Mucosa of stomach (tissue), 1 donor: ENCODE results near the gene OR5H2.

Source experiments
- H3K27me3 ChIP-seq: one replicate; pipeline ENCODE4 v1.7.0; 2013; ENCODE audit warnings: mild to moderate bottlenecking, low read length; ENCODE audit not compliant: control insufficient read depth, insufficient read depth
- H3K36me3 ChIP-seq: one replicate; pipeline ENCODE4 v1.7.0; 2013; ENCODE audit warnings: low read length; ENCODE audit not compliant: control insufficient read depth, insufficient read depth
- H3K4me1 ChIP-seq: one replicate; pipeline ENCODE4 v1.7.0; 2013; ENCODE audit warnings: mild to moderate bottlenecking, low read length; ENCODE audit not compliant: control insufficient read depth, insufficient read depth
- H3K4me3 ChIP-seq: one replicate; pipeline ENCODE4 v1.7.0; 2013; ENCODE audit warnings: low read length
- H3K9ac ChIP-seq: one replicate; pipeline ENCODE4 v1.7.0; 2013; ENCODE audit warnings: mild to moderate bottlenecking, low read length, moderate library complexity
- H3K9me3 ChIP-seq: one replicate; pipeline ENCODE4 v1.7.0; 2013; ENCODE audit warnings: mild to moderate bottlenecking, low read length, moderate library complexity; ENCODE audit not compliant: control insufficient read depth
- donor health status: Pancreatic carcinoma.

OR5H2 gene

GRCh38 chr3:98290916-98291315, 8.6 kb downstream of the OR5H2 start:
- no peaks in the 10 kb centered on the region for H3K36me3 ChIP-seq
- H3K27me3 ChIP-seq, result no peaks in the 10 kb centered on the region
- no peak overlapping the region for H3K4me3 ChIP-seq
- H3K4me1 ChIP-seq, result no peaks in the 10 kb centered on the region
- no peaks in the 10 kb centered on the region for H3K9me3 ChIP-seq
- no peak overlapping the region for H3K9ac ChIP-seq

DNA sequence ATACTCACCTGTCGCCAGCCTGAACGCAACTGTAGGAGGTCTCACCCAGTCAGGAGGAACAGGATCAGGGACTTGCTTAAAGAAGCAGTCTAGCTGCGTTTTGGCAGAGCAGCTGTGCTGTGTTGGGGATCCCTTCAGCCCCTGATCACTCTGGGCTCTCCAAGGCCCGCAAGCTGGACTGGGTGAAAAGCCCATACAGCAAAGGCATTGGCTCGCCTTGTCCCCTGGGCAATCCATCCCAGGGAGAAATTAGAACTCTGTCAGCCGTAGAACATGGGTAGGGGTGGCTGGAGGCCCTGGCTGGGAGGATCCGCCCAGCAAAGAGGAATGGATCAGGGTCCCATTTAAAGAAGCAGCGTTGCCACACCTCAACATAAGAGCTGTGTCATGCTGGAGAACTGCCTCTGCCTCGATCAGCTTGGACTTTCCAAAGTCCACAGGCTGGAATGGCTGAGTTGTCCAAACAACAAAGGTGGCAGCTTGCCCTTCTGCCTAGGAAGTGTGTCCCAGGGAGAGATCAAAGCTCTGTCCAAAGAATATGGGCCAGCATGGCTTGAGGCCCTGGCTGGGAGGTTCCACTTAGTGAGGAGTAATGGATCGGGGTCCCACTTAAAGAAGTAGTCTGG, 9.1 kb downstream of the OR5H2 start:
- H3K4me3 ChIP-seq, result no peak overlapping the region
- no peaks in the 10 kb centered on the region for H3K9me3 ChIP-seq
- no peaks in the 10 kb centered on the region for H3K36me3 ChIP-seq
- H3K27me3 ChIP-seq, result no peaks in the 10 kb centered on the region
- no peaks in the 10 kb centered on the region for H3K4me1 ChIP-seq
- no peak overlapping the region for H3K9ac ChIP-seq

DNA sequence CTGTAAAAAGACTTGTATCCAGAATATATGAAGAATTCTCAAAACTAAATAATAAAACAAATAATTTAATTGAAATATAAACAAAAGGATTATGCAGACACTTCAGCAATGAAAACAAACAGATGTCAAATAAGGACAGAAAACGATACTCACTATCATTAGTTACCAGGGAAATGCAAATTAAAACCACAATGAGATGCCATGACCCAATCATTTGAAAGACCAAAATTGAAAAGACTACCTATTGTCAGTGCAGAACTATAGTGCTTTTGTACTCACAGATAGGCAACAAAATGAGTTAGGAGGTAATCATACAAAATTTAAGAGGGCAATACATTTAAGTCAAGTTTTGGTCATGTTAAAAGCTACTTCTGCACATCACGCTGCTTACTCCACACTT, 39.8 kb downstream of the OR5H2 start:
- Histone ChIP-seq H3K36me3 (no peaks in the 10 kb centered on the region), H3K9ac (no peak overlapping the region), H3K27me3 (no peaks in the 10 kb centered on the region), H3K9me3 (no peaks in the 10 kb centered on the region), H3K4me1 (no peaks in the 10 kb centered on the region), H3K4me3 (no peak overlapping the region)

DNA sequence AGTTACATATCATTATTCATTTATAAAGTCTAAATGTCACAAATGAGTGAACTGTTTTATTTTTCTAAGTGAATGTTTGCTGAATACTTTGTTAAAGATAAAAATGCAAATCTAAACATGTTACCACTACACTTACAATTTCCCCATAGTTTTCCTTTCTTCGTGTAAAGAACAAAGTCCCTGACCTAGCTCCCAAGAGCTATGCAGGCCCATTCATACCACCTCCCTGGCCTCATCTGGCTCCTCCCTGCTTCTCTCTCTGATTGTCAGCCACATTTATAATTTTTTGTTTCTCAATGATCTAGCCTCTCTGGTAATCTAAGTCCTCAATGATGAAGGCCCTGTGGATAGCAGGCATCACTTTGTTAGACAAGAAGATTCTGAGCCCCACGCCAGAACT, 40.4 kb downstream of the OR5H2 start:
- H3K4me3 ChIP-seq, result no peak overlapping the region
- H3K9me3 ChIP-seq, result no peaks in the 10 kb centered on the region
- no peaks in the 10 kb centered on the region for H3K27me3 ChIP-seq
- H3K36me3 ChIP-seq, result no peaks in the 10 kb centered on the region
- no peak overlapping the region for H3K9ac ChIP-seq
- no peaks in the 10 kb centered on the region for H3K4me1 ChIP-seq

DNA sequence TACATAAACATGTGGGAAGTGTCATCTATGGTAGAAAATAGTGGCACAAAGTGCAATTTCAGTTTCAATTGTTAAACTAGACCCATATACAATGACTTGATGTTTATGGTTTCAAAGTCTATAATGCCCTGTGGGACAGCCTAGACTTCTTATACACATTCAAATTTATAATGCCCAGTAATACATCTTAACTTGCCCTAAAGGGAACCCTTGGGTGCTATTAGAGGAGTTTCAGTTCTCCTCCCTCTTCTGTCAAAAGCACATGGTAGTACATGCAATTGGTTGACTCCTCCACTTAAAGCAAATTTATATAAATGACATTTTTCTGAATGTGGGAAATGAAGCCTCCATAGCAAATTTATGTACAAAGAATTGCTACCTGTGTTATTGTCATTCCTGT, 41.1 kb downstream of the OR5H2 start:
- Histone ChIP-seq H3K4me3 (no peak overlapping the region), H3K9me3 (no peaks in the 10 kb centered on the region), H3K9ac (no peak overlapping the region), H3K27me3 (no peaks in the 10 kb centered on the region), H3K36me3 (no peaks in the 10 kb centered on the region), H3K4me1 (no peaks in the 10 kb centered on the region)

GRCh38 chr3:98325055-98325454, 42.8 kb downstream of the OR5H2 start:
- Histone ChIP-seq H3K4me1 (no peaks in the 10 kb centered on the region), H3K9ac (no peak overlapping the region), H3K36me3 (no peaks in the 10 kb centered on the region), H3K27me3 (no peaks in the 10 kb centered on the region), H3K9me3 (no peaks in the 10 kb centered on the region), H3K4me3 (no peak overlapping the region)

- H3K4me3 ChIP-seq, result no peak overlapping the region
- no peaks in the 10 kb centered on the region for H3K36me3 ChIP-seq
- no peaks in the 10 kb centered on the region for H3K4me1 ChIP-seq
- H3K9me3 ChIP-seq, result no peaks in the 10 kb centered on the region
- no peak overlapping the region for H3K9ac ChIP-seq
- H3K27me3 ChIP-seq, result no peaks in the 10 kb centered on the region
Measured at GRCh38 chr3:98326105-98326893, 44.0 kb downstream of the OR5H2 start.

DNA sequence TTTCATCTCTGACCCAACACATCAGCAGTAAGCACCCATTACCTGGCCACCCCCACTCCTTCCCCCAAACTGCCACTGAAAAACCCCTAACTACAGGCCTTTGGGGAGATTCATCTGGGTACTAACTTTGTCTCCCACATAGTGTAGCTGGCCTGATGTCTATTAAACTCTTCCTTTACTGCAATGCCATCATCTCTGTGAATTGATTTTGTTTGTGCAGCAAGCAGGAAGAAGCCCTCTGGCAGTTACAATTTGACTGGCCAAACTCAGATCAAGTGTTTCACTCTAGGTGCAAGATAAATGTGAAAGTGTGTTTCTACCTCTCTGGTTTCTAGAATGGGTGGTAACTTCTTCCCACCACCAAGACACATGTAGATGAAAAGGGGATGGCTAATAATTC, 44.6 kb downstream of the OR5H2 start:
- H3K9ac ChIP-seq, result no peak overlapping the region
- no peaks in the 10 kb centered on the region for H3K27me3 ChIP-seq
- H3K4me1 ChIP-seq, result no peaks in the 10 kb centered on the region
- no peak overlapping the region for H3K4me3 ChIP-seq
- no peaks in the 10 kb centered on the region for H3K36me3 ChIP-seq
- no peaks in the 10 kb centered on the region for H3K9me3 ChIP-seq

DNA sequence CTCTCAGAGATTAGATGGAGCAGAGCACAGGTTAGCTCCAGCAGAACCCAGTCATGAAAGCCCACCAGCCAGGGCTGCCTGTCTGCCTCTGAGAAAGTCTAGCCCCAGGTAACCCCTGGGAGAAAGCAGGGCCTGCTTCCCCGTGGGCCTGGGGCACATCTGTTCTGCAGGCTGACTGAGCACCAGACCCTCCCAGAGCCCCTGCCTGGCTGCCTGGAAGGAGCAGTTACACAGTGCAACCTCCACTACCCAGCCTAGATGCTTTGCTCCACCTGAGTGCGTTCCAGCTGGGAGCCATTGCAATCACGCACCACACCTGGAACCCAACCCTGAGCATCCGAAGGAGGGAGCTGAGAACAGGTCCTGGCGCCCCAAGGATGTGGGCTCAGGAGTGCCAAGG, 46.6 kb downstream of the OR5H2 start:
- H3K4me1 ChIP-seq, result no peaks in the 10 kb centered on the region

DNA sequence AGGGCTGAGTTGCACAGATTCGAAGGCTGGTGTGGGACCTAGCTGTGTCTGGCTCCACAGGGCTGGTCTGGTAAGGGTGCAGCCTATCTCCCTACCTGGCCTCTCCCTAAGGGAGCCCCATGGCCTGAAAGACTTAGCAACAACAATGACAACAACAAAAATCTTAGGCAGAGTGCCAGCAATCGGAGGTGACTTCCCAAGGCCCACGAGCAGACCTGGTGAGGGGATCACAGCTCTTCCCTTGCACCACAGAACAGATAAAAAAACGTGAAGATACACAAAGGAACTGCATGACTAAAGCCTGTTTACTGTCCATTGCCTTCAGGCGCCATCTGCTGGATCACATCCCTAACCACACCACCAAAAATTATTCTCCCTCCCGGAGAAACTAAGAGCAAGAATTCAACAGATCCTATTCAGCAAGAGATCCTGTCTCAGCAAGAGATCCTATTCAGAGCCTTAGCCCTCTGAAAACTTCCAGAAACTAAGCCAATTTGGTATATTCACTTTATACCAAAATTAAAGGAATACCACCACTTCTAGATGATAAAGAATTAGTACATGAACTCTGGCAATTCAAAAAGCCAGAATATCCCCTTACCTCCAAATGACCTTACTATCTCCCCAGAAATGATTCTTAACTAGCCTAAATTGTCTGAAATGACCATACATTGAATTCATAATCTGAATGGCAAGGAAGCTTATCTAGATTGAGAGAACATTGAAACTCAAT, 47.3 kb downstream of the OR5H2 start:
- no peak overlapping the region for H3K9ac ChIP-seq
- H3K36me3 ChIP-seq, result no peaks in the 10 kb centered on the region
- H3K27me3 ChIP-seq, result no peaks in the 10 kb centered on the region
- H3K4me3 ChIP-seq, result no peak overlapping the region
- no peaks in the 10 kb centered on the region for H3K9me3 ChIP-seq
- H3K4me1 ChIP-seq, result no peaks in the 10 kb centered on the region

More for the DNA sequence above, 46.6 kb downstream of the OR5H2 start:
- H3K4me3 ChIP-seq, result no peak overlapping the region
- H3K9ac ChIP-seq, result no peak overlapping the region
- no peaks in the 10 kb centered on the region for H3K9me3 ChIP-seq
- H3K36me3 ChIP-seq, result no peaks in the 10 kb centered on the region
- no peaks in the 10 kb centered on the region for H3K27me3 ChIP-seq

DNA sequence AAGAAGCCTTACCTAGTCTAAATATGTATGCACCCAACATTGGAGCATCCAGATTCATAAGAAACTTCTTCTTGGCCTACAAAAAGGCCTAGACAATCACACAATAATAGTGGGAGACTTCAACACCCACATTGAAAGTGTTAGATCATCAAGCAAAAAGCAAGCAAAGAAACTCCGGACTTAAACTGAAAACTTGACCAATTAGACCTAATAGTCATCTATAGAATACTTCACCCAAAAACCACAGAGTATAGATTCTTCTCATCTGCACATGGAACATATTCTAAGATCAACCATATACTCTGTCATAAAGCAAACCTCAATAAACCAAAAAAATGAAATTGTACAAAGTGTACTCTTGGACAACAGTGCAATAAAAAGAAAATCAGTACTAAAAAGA, 49.0 kb downstream of the OR5H2 start:
- no peaks in the 10 kb centered on the region for H3K9me3 ChIP-seq
- H3K27me3 ChIP-seq, result no peaks in the 10 kb centered on the region
- H3K36me3 ChIP-seq, result no peaks in the 10 kb centered on the region
- no peak overlapping the region for H3K4me3 ChIP-seq
- H3K9ac ChIP-seq, result no peak overlapping the region
- no peaks in the 10 kb centered on the region for H3K4me1 ChIP-seq
